ENCODE data around the gene IQCH.
"Not testable (repeated sequence)": the region's sequence is repeated elsewhere in the genome, so short reads cannot be mapped to it uniquely, and the experiment has no call there.

GRCh38 chr15:67285625-67286024 is 31.0 kb downstream of the IQCH start:
- not testable (repeated sequence) for TF ChIP-seq ZNF274 (IDR thresholded peaks at IDR 0.05; ENCODE audit: low read depth, low read length); YY1 (IDR thresholded peaks at IDR 0.05; ENCODE audit: insufficient read depth, insufficient read length)

All from NT2/D1 (cell line).